ENCODE measurements around the gene NSD1. TPM values are rescaled to one million over a fixed set of nuclear protein-coding genes. Genes with fewer than 3 reads are reported as not detected.

Gene NSD1
- total RNA-seq, 1 experiment from 2014 or later = 58.8 TPM

DNA sequence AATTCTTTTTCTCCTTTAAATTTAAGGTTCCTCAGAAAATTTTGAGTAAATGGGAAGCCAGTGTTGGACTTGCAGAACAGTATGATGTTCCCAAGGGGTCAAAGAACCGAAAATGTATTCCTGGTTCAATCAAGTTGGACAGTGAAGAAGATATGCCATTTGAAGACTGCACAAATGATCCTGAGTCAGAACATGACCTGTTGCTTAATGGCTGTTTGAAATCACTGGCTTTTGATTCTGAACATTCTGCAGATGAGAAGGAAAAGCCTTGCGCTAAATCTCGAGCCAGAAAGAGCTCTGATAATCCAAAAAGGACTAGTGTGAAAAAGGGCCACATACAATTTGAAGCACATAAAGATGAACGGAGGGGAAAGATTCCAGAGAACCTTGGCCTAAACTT lies 76.0 kb downstream of the NSD1 start (continued):
- TF ChIP-seq CTCF (IDR thresholded peaks at IDR 0.05 in 2 of 3, conservative IDR thresholded peaks at IDR 0.05 in 1 of 3; ENCODE audit: borderline replicate concordance in 1 of 3, insufficient read depth in 1 of 3, low read depth in 2 of 3, low read length in 2 of 3) (no peak), MAX (IDR thresholded peaks at IDR 0.05) (no peak)

GRCh38 chr5:177212242-177212641 lies 78.7 kb downstream of the NSD1 start:
- H3K4me3 ChIP-seq (replicated peaks in 1 of 2; ENCODE audit: low read depth in 1 of 2, low read length in 2 of 2) = no peak overlapping the region
- no peak overlapping the region for H3K27ac ChIP-seq (ENCODE audit: low read depth, low read length)
- ChIA-PET POLR2A (no interaction called here), RAD21 (ENCODE audit: low non-redundant PET in 1 of 2, low total read pairs in 2 of 2, uncharacterized antibody in 2 of 2, unreplicated experiment in 2 of 2) (no interaction called here), CTCF (no interaction called here)
- DNase-seq (ENCODE audit: low read depth, low spot score) = no peak
- H3K36me3 ChIP-seq (ENCODE audit: control insufficient read depth in 1 of 2, insufficient read depth in 2 of 2, low read length in 2 of 2) = peaks cover 13 to 17% of the 10 kb centered on the region in 2 experiments
- H4K20me1 ChIP-seq (ENCODE audit: insufficient read depth) = no peaks in the 10 kb centered on the region
- no peak overlapping the region for H2AFZ ChIP-seq (ENCODE audit: low read depth, low read length, poor library complexity, severe bottlenecking)
- ATAC-seq = no peak
- BruUV-seq (replicated peaks) = no TSS peak
- no peak overlapping the region for H3K9ac ChIP-seq (ENCODE audit: low read length)
- no peaks in the 10 kb centered on the region for H3K27me3 ChIP-seq (ENCODE audit: insufficient read depth, low read length)
- no peak overlapping the region for H3K4me2 ChIP-seq (ENCODE audit: low read length)
- peaks cover 16% of the 10 kb centered on the region for H3K79me2 ChIP-seq (ENCODE audit: insufficient read depth, low read length)
- no peaks in the 10 kb centered on the region for H3K9me3 ChIP-seq (ENCODE audit: control insufficient read depth in 1 of 2, insufficient read depth in 1 of 2, low read depth in 1 of 2, low read length in 2 of 2)
- intact Hi-C loops (cut with micrococcal nuclease) = no loop called here
- no peak for TF ChIP-seq YY1 (IDR thresholded peaks at IDR 0.05; ENCODE audit: extremely low read depth, insufficient replicate concordance, low read depth, low read length)
- TF ChIP-seq TCF7L2 (IDR thresholded peaks at IDR 0.05; ENCODE audit: borderline replicate concordance, extremely low read depth, insufficient read depth, insufficient read length) = no peak
- no peak for TF ChIP-seq REST (IDR thresholded peaks at IDR 0.05; ENCODE audit: low read depth)
- no peak for TF ChIP-seq CBX3 (IDR thresholded peaks at IDR 0.05; ENCODE audit: low read depth)
- H3K9me2 ChIP-seq (ENCODE audit: insufficient read depth) = no peaks in the 10 kb centered on the region
- no peaks in the 10 kb centered on the region for H3K4me1 ChIP-seq (ENCODE audit: control insufficient read depth in 1 of 2, insufficient read depth in 2 of 2, low read length in 2 of 2)

All from HCT116 (cell line).